ENCODE measurements around the gene MTMR6.

DNA sequence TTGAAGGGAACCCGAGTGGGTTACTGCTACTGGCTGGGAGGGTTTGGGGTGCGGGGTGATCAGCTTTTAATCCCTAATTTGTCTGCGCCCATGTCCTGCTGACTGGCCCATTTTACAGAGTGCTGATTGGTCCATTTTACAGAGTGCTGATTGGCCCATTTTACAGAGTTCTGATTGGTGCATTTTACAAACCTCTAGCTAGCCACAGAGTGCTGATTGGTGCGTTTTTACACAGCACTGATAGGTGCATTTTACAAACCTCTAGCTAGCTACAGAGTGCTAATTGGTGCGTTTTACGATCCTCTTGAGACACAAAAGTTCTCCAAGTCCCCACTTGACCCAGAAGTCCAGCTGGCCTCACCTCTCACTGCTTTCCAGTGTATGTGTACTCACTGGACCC is 43.2 kb downstream of the MTMR6 start:
- TF ChIP-seq, protein P1, sequence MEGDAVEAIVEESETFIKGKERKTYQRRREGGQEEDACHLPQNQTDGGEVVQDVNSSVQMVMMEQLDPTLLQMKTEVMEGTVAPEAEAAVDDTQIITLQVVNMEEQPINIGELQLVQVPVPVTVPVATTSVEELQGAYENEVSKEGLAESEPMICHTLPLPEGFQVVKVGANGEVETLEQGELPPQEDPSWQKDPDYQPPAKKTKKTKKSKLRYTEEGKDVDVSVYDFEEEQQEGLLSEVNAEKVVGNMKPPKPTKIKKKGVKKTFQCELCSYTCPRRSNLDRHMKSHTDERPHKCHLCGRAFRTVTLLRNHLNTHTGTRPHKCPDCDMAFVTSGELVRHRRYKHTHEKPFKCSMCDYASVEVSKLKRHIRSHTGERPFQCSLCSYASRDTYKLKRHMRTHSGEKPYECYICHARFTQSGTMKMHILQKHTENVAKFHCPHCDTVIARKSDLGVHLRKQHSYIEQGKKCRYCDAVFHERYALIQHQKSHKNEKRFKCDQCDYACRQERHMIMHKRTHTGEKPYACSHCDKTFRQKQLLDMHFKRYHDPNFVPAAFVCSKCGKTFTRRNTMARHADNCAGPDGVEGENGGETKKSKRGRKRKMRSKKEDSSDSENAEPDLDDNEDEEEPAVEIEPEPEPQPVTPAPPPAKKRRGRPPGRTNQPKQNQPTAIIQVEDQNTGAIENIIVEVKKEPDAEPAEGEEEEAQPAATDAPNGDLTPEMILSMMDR (conservative IDR thresholded peaks at IDR 0.05) = no peak
- no peak for TF ChIP-seq EZH2 (IDR thresholded peaks at IDR 0.05; ENCODE audit: low read depth)
